ENCODE results near the gene ARL4C.
"Not testable (repeated sequence)": the region's sequence is repeated elsewhere in the genome, so short reads cannot be mapped to it uniquely, and the experiment has no call there.

ARL4C gene

GRCh38 chr2:234464291-234464645 is 32.6 kb downstream of the ARL4C start:
- Histone ChIP-seq H3K4me1 (0 out of 2 replicates have a peak, but pooled peaks cover 6% of the 10 kb centered on the region), H3K9ac (no peak overlapping the region), H3K27ac (no peak overlapping the region), H3K27me3 (no peaks in the 10 kb centered on the region), H3K9me3 (peaks cover 8% of the 10 kb centered on the region; the same call in 1 of the 2 replicates), H3K4me2 (no peak overlapping the region), H4K20me1 (no peaks in the 10 kb centered on the region), H3K4me3 (no peak overlapping the region), H3K36me3 (no peaks in the 10 kb centered on the region)
- TF ChIP-seq Cebpa-rat (IDR thresholded peaks at IDR 0.05) = no peak

DNA sequence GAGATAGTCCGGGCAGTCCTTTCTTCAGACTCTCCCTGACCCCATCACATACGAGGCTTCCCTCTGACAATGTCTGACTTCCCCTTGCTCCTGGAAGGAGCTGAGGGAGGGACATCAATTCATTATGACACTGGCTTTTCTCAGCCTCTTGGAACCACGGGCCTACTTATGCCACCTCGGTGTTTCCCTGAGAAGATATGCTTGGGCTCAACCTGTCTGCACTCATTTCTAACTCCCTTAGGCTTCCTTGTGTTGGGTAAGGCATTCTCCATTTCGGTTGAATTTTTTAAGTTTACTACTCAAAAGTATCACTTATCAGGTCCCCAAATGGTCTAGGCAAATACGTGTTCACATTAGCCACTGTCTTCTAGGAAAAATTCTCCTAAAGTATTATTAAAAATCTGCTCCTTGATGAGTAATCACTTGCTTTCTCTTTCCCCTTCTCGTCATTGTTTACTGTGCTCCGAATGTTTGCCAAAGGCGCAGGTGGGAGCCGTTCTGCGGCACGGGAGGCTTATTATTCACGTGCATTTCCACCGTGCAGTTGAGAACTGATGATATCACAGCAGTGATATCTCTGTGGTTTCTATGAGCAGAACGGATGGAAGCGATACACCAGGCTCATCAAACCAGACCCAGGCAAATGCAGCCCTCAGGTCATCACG is 33.1 kb downstream of the ARL4C start:
- H3K4me2 ChIP-seq = no peak overlapping the region
- TF ChIP-seq Cebpa-rat (IDR thresholded peaks at IDR 0.05) = no peak
- H4K20me1 ChIP-seq = no peaks in the 10 kb centered on the region
- no peak overlapping the region for H3K9ac ChIP-seq
- H3K4me1 ChIP-seq = 0 out of 2 replicates have a peak, but pooled peaks cover 6% of the 10 kb centered on the region
- H3K9me3 ChIP-seq = peaks cover 8% of the 10 kb centered on the region; the same call in 1 of the 2 replicates
- no peak overlapping the region for H3K4me3 ChIP-seq
- no peaks in the 10 kb centered on the region for H3K36me3 ChIP-seq
- no peak overlapping the region for H3K27ac ChIP-seq
- no peaks in the 10 kb centered on the region for H3K27me3 ChIP-seq

GRCh38 chr2:234462218-234462992 is 34.5 kb downstream of the ARL4C start:
- H3K27me3 ChIP-seq = no peaks in the 10 kb centered on the region
- H3K4me2 ChIP-seq = no peak overlapping the region
- H4K20me1 ChIP-seq = no peaks in the 10 kb centered on the region
- no peak overlapping the region for H3K4me3 ChIP-seq
- TF ChIP-seq Cebpa-rat (IDR thresholded peaks at IDR 0.05) = no peak
- no peak overlapping the region for H3K9ac ChIP-seq
- H3K27ac ChIP-seq = no peak overlapping the region
- no peaks in the 10 kb centered on the region for H3K36me3 ChIP-seq
- peaks cover 19% of the 10 kb centered on the region for H3K9me3 ChIP-seq
- 0 out of 2 replicates have a peak, but pooled peaks cover 6% of the 10 kb centered on the region for H3K4me1 ChIP-seq

DNA sequence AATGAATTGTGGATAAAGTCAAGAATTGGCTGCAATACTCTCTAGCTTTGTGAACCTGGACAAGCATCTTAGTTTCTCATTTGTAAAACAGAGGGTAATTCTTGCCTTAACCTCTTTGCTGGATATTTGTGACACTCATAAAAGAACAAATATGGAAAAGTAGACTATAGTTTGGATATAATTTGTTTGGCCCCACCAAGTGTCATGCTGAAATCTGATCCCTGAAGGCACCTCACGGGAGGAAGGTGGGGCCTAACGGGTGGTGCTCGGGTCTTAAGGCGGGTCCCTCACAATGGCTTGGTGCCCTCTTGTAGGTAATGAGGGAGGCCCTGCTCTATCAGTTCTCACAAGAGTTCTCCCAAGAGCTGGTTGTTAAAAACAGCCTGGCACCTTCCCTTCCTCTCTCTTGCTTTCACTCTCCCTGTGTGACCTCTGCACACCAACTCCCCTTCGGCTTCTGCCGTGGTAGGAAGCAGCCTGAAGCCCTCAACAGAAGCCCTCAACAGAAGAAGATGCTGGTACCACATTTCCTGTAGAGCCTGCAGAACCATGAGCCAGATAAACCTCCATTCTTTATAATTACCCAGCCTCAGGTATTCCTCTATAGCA is 37.4 kb downstream of the ARL4C start:
- no peaks in the 10 kb centered on the region for H4K20me1 ChIP-seq
- H3K27ac ChIP-seq = no peak overlapping the region
- H3K9ac ChIP-seq = no peak overlapping the region
- H3K36me3 ChIP-seq = no peaks in the 10 kb centered on the region
- H3K4me2 ChIP-seq = peak overlapping the region; percentile 7; the same call in 1 of the 2 replicates
- H3K9me3 ChIP-seq = peaks cover 19% of the 10 kb centered on the region
- H3K4me3 ChIP-seq = no peak overlapping the region
- H3K27me3 ChIP-seq = no peaks in the 10 kb centered on the region
- H3K4me1 ChIP-seq = 0 out of 2 replicates have a peak, but pooled peaks cover 6% of the 10 kb centered on the region
- no peak for TF ChIP-seq Cebpa-rat (IDR thresholded peaks at IDR 0.05)

DNA sequence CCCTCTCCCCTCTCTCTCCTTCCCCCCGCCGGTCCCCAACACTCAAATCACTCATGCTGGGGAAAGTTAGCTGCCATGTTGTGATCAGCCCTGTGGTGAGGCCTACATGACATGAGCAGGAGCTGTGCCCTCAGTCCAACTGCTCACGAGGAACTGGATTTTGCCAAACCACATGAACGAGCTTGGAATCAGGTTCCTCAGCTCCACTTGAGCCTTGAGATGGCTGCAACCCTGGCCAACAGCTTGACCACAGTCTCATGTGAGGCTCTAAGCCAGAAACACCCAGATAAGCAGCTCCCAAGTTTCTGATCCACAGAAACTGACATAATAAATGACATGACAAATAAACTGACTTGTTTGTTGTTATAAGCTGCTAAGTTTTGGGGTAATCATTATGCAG is 38.4 kb downstream of the ARL4C start:
- Histone ChIP-seq H3K4me1 (0 out of 2 replicates have a peak, but pooled peaks cover 6% of the 10 kb centered on the region), H3K27me3 (no peaks in the 10 kb centered on the region), H3K27ac (no peak overlapping the region), H4K20me1 (no peaks in the 10 kb centered on the region), H3K36me3 (no peaks in the 10 kb centered on the region), H3K9ac (no peak overlapping the region), H3K9me3 (peaks cover 24% of the 10 kb centered on the region), H3K4me2 (no peak overlapping the region), H3K4me3 (no peak overlapping the region)
- TF ChIP-seq Cebpa-rat (IDR thresholded peaks at IDR 0.05) = no peak

GRCh38 chr2:234457421-234457820 is 39.5 kb downstream of the ARL4C start:
- Histone ChIP-seq H3K27me3 (no peaks in the 10 kb centered on the region), H3K27ac (no peak overlapping the region), H3K36me3 (no peaks in the 10 kb centered on the region), H4K20me1 (no peaks in the 10 kb centered on the region), H3K4me2 (no peak overlapping the region), H3K4me3 (no peak overlapping the region), H3K9ac (no peak overlapping the region), H3K4me1 (0 out of 2 replicates have a peak, but pooled peaks cover 11% of the 10 kb centered on the region), H3K9me3 (peaks cover 23% of the 10 kb centered on the region)
- no peak for TF ChIP-seq Cebpa-rat (IDR thresholded peaks at IDR 0.05)

DNA sequence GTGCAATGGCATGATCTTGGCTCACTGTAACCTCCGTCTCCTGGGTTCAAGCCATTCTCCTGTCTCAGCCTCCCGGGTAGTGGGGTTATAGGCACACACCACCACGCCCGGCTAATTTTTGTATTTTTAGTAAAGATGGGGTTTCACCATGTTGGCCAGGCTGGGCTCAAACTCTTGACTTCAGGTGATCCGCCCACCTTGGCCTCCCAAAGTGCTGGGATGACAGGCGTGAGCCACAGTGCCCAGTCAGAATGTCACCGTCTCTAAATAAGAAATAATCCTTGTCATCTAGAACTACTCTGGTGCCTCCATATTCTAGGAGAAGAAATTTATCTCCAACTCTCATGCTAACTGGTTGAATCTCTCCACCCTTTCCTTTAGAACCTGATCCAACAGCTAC is 41.6 kb downstream of the ARL4C start:
- not testable (repeated sequence) for H3K36me3 ChIP-seq, H4K20me1 ChIP-seq, H3K4me3 ChIP-seq, H3K27ac ChIP-seq, H3K27me3 ChIP-seq, H3K4me2 ChIP-seq, H3K9ac ChIP-seq
- peaks cover 16% of the 10 kb centered on the region for H3K9me3 ChIP-seq
- 0 out of 2 replicates have a peak, but pooled peaks cover 11% of the 10 kb centered on the region for H3K4me1 ChIP-seq

GRCh38 chr2:234454433-234454832 is 42.4 kb downstream of the ARL4C start:
- H3K36me3 ChIP-seq = no peaks in the 10 kb centered on the region
- no peak overlapping the region for H3K9ac ChIP-seq
- no peaks in the 10 kb centered on the region for H4K20me1 ChIP-seq
- no peak overlapping the region for H3K27ac ChIP-seq
- no peak for TF ChIP-seq Cebpa-rat (IDR thresholded peaks at IDR 0.05)
- H3K27me3 ChIP-seq = no peaks in the 10 kb centered on the region
- peaks cover 16% of the 10 kb centered on the region for H3K9me3 ChIP-seq
- H3K4me2 ChIP-seq = no peak overlapping the region
- H3K4me3 ChIP-seq = no peak overlapping the region
- peaks cover 8% of the 10 kb centered on the region for H3K4me1 ChIP-seq

GRCh38 chr2:234453216-234453615 is 43.7 kb downstream of the ARL4C start:
- no peaks in the 10 kb centered on the region for H3K27me3 ChIP-seq
- no peak overlapping the region for H3K4me3 ChIP-seq
- no peak overlapping the region for H3K27ac ChIP-seq
- no peaks in the 10 kb centered on the region for H3K36me3 ChIP-seq
- no peak for TF ChIP-seq Cebpa-rat (IDR thresholded peaks at IDR 0.05)
- peaks cover 20% of the 10 kb centered on the region for H3K4me1 ChIP-seq
- no peak overlapping the region for H3K4me2 ChIP-seq
- no peaks in the 10 kb centered on the region for H4K20me1 ChIP-seq
- H3K9ac ChIP-seq = no peak overlapping the region
- peaks cover 11% of the 10 kb centered on the region for H3K9me3 ChIP-seq

All from BLaER1 (cell line).